GM19438 (cell line): ENCODE data around the gene ZNF275.
"Not testable (repeated sequence)": the region's sequence is repeated elsewhere in the genome, so short reads cannot be mapped to it uniquely, and the experiment has no call there.

Source experiments
- ATAC-seq: cut with Tn5 transposase; IDR thresholded peaks from one replicate; pipeline ENCODE4 v1.9.1; 2021; ENCODE audit warnings: low read depth; ENCODE audit not compliant: unreplicated experiment

Gene ZNF275, protein sequence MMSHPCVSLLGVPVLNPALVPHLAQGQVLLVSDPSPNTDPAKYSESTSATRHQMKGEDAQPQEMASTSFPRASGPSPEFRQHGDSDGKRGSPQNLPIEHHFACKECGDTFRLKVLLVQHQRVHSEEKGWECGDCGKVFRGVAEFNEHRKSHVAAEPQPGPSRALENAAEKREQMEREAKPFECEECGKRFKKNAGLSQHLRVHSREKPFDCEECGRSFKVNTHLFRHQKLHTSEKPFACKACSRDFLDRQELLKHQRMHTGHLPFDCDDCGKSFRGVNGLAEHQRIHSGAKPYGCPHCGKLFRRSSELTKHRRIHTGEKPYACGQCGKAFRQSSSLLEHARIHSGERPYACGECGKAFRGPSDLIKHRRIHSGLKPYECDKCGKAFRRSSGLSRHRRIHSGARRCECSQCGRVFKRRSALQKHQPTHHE

DNA sequence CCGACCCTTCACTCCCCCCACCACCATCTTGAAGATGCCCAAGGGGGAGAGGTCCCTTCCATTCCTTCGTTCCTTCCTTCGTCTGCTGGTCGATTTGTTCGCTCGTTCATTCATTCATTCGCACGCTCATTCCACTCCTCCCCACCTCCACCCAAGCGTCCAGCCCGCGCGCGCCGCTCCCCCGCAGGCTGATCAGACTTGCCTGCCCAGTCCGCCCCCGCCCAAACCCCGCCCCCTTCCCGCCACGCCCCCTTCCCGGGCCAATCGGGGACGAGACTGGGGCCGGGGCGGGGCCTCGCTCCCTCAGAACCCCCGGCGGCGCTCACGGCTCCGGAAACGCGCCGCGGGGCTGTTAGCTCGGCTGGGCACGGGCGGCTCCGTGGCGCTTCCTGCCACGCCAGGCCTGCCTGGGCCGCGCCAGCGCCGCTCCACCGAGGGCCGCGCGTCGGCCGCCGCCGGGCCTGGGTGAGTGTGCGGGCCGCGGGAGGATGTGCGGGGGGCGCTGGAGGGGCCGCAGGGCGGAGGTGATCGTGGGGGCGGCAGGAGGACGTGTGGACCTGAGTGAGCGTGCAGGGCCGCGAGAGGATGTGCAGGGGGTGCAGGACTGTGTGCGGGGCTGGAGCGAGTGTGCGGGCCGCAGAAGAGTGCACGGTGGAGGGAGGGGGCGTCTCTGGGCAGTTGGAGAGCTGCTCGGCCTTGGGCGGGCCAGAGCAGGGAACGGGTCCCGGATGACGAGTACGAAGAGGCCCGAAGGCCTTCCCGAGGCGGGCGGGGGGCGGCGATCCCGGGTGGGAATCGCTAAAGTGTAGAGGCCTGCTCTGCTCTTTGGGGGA lies at the start of gene ZNF275:
TSS of gene ZNF275 (plus strand) at position 333 of the 833 bp plus-strand sequence. CDS start 2,527 bp downstream, outside the sequence.
- peak; percentile 72 for ATAC-seq

DNA sequence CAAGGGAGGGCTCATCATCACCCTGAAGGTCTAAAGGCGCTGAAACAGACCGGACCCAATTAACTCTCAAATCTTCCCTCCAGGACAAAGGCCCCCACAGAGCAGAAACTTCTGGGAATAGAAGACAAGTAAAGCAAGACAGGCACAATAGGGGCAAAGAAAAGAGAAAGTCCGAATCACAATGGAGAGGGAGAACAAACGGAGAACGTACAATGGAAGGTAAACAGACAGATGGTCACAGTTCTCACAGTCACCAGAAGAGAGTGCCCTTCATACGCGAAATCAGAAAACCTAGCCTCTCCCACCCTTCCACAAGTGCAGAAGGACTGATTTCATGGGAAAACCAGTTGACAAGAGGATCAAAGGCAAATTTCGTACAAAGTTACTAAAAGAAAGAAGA lies 48.3 kb upstream of the ZNF275 start:
- not testable (repeated sequence) for ATAC-seq

DNA sequence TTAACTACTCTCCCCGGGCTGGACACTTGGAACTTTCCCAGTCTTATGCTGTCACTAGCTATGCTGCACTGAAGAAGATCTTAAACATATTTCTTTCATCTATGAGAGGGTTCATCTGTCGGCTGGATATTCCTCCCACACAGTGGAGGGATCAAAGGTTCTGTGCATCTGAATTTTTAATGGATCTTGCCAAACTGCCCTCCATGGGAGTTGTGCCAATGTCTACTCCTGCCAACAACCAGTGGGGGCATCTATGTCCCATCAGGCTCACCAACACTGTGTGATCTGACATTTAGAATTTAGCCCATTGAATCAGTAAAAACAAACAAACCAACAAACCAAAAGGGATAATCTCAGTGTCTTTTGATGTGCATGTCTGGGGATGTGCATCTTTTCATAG lies 45.1 kb upstream of the ZNF275 start:
- not testable (repeated sequence) for ATAC-seq

DNA sequence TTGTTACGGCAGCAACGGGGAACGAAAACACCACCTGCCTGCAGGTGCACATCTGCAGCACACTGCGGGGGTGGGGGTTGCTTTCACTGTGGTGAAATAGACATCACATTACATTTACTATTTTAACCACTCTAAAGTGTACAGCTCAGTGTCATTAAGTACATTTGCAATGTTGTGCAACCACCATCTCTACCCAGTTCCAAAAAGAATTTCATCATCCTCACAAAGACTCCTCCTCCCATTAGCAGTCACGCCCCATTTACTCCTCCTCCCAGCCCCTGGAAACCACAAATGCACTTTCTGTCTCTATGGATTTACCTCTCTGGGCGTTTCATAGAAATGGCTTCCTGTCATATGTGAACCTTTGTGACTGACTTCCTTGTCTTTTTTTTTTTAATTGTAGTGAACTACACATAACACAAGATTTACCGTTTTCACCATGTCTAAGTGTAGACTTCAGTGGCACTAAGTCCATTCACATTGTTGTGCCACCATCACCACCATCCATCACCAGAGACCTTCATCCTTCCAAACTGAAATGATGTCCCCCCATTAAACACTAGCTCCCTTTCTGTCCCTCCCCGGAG lies 40.4 kb upstream of the ZNF275 start:
- not testable (repeated sequence) for ATAC-seq

DNA sequence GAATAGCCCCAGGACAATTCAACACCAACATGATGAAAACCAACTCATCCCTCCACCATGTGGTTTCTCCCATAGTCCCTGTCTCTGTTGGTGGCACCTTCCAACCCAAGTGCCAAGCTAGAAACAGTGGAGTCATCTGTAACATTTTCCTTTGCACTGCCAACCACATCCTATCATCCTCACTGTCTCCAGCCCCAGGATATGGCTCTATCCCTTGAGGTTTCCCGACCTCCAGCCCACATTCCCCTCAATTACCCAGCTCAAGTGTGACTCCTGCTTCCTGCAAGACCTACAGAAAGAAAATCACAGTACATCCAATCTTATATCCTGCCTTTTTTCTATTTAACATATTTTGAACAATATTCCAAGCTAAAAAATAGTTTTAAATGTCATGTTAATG lies 36.6 kb upstream of the ZNF275 start:
- no peak for ATAC-seq

DNA sequence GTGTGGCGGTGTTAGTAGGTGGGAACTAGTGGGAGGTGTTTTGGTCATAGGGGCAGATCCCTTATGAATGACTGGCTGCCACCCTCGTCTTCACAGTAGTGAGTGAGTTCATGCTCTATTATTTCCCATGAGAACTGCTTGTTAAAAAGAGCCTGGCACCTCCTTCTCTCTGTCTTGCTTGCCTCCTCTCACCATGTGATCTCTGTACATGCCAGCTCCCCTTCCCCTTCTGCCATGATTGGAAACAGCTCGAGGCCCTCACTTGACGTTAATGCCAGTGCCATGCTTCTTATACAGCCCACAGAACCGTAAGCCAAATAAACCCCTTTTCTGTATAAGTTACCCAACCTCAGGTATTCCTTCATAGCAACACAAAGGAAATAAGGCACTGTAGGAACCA lies 34.1 kb upstream of the ZNF275 start:
- no peak for ATAC-seq

DNA sequence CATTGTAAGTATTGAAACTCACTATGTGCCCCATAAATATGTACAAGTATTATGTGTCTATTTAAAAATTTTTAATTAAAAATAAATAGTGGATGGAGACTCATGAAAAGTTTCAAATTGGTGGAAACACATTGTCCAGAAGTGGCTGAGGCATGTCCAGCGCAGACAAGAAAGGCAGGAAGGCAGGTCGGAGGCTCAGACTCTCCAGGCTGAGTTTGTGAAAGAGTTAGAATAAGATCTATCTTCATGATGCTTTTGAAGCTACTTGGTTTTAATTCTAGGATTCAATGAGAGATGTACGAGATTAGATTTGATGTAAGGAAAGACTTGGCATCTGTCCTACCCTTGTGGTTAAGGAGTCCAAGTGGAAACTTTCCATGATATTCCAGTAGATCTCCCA lies 32.2 kb upstream of the ZNF275 start:
- no peak for ATAC-seq

DNA sequence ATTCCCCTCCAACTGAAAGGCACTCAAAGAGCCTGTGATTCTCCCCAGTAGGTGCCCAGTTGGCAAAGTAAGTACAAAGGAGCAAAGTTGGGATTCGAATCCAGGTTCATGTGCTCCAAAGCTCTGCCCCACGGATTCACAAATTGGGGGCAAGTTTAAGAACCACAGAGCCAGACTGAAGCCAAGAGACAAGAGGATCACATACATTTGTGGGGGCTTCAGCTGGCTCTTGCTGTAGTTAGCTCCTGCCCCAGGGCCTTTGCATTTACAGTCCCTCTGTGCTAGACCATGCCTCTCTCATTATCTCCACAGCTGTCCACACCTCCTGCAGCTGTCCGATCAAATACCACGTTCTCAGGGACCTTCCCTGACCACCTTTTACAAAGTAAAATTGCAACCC lies 31.2 kb upstream of the ZNF275 start:
- no peak for ATAC-seq

DNA sequence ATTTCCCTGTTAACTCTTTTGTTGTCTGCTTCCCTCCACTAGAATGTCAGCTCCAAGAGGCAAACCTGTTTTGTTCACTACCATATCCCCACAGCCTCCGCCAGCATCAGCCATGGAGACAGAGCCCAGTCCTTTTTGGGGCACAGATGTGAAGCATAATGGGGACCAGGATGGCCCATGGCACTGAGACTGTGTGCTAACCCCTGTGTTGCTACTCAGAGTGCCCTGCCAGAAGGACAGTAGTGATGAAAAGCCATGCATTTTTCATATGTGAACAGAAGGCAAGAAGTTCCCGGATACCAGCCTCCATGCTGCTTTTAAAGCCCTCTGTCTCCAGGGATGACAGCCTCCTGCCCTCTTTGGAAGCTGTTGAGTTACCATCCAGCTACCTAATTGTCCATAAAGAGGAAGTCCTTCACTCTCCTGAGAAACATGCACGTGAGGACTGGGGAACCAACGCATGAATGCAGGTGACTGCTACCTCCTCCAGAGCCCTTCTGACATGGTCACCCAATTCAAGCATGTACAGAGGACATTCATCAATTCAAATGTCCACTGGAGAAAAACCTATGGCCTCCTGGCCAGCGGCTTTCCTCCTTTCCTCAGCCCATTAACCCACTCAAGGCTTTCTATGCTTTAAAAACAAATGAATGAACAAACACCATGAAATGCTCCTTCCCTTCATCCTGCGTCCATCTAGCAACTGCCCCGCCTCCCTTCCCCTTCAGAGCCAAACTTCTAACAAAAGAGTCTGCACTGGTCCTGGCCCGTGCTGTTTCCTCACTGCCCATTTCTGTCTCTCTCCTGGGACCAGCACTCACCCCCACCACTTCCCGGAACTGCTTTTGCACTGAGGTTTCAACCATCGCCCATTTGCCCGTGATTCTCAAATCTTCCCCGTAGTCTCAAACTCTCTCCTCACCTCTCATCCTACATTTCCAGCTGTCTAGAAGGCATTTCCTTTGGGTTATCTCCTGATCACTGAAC lies 30.4 kb upstream of the ZNF275 start:
- no peak for ATAC-seq

DNA sequence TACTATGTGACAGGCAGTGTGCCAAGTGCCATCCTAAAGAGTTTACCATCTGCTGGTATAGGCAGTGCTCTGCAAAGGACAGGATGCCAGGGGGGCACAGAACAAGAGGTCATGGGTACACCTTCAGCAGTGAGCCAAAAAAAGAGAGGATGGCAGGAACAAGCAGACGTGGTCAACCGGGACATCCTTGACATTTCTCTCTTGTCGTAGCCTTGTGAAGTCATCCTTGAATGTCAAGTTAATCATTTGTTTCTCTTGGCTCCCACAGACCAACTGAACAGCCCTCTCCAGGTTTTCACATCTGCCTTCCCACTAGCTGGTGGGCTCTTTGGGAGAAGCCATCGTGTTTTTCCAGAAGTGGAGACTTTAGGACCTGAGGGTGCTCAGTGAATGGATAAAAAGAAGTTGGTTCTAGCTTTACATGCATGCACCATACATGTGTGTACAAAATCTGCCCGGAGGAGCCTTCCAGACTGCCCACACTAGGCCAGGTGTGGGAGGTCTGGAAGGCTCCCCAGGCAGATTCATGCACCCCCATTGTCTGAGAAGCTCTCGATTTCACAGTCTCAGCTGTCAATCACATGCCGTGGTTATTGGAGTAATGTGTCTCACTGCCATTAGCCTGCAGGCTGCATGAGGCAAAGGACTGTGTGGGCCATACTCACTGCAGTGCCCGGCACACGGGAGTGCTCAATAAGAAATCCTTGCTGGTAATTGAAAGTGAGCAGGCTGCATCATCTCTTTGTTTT lies 28.8 kb upstream of the ZNF275 start:
- no peak for ATAC-seq

DNA sequence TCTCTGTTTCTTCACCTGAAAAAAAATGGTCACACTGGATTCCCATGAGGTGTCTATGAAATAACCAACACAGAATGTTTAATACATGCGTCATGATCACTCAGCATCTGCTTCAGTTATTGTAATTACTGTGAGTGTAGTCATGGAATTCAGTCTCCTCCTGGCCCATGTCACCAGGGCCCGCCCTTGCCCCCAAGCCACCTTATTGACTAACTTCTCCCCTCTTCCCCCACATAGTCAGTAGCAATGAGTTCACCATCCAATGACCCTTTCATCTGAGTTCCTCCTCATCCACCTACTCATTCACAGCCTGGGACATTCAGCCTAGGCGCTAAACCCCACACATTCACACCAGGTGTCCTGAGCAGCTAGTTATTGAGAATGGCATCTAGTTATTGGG lies 28.0 kb upstream of the ZNF275 start:
- ATAC-seq, result no peak

DNA sequence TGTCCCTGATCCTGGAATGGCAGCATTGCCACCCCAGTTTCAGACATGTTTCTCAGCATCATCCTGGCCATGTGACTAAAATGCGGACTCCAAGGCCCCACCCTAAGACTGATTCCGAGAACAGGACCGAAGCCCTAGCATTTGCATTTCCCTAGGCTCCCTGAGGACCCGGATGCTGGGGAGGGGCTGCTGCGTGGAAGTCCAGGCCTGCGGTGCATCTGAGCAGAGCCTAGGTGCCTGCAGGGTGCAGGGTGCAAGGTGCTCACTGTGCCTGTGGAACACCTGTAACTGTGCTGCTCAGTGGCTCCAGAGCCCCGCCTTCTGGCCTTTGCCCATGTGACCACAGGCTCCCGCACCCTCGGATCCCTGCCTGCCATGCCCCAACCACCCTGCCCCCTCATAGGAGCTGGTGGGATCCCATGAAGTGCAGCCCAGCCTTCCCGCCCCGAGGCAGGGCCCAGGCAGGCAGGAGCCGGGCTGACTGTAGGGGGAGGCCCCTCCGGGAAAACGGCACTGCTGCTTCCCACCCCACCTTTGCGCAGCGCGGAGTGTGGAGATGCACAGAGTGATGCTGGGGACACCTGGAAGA lies 27.3 kb upstream of the ZNF275 start:
- no peak for ATAC-seq

DNA sequence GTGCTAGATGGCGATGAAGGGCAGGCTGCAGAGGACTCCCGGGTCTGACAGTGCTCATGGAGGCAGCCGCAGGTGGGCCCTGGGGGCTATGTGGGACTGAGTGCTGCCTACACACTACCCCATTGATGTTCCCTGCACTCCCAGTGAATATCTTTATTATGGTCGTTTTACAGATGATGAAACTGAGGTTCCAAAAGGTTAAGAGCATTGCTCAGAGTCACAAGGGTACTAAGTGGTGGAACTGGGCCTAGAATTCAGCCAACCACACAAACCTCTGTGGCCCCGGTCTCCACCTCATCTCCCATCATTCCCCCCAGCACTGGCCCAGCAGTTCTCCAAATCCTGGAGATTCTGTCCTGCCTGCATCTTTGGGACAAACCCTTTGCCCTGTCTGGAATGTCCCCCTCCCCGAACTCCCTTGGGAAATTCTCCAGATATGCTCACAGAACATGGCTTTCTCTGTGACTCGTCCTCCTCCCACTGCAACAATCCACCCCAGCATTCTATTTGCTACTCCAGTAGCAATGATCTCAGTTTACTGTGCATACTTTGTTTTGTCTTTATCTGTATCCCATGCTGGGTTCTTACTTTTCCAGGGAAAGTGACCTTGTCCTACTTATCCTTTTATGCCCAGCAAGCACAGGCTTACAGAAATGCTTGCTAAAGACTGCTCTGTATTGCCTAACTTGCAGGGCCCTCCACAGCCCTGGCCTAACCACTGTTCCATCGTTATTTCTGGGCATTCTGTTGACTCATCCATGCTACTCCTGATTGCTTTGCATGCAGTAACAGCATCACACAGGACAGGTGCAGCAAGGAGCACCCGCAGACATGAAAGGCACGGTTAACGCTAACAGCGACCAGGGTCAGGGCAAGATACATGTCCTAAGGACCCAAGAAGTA lies 26.4 kb upstream of the ZNF275 start:
- ATAC-seq, result no peak

DNA sequence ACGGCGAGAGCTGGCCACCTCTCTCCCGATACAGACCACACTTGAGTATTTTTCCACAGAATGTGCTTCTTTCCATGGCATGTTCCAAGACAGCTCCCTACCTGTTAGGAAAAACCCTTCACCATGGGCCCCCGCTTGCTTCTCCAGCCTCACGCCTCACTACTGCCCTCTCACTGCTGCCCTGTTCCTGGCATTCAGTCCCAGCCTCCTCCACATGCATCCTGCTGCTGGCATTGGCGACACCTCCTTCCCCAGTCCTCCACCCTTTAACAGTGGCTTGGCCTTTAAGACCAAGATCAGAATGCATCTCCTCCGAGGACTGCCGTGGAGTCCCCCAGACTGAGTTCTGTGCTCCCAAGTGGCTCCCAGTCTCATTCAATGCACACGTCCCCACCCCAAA lies 23.1 kb upstream of the ZNF275 start:
- no peak for ATAC-seq

DNA sequence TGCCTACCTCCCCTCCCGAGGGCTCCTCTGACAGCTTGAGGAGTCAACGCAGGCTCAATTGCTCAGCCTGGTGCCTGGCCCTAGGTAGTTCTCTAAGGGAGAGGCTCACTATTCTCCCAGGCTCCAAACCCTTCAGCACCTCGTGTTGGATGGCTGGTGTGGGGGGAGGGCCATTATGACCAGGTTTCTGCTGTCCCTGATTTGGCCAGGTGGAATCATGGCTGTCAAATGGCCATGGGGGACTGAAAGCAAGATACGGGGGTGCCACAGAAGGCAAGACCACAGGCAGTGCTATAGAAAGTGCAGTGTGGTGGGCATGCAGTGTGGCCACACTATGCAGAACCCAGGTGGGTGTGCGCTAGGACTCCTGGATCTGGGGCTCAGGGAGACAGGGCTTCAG lies 21.9 kb upstream of the ZNF275 start:
- ATAC-seq, result no peak

DNA sequence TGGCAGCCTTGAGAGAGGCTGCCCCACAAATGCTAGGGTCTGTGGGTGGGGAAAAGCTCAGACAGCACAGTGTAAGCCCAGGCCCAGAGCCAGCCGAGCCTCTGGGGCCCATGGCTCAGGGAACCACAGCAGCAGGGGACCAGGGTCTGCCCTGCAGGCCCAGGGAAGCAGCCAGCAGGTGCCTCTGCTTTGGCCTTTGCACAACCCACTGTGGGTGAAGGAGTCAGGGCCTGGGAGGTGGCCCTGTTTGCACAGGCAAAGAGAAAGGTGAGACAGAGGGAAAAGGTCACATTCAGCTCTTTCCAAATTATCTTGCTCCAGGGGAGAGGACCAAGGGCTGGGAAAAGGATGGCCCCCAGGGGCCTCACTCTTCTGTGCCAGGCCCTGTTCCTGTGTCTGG lies 21.1 kb upstream of the ZNF275 start:
- no peak for ATAC-seq

DNA sequence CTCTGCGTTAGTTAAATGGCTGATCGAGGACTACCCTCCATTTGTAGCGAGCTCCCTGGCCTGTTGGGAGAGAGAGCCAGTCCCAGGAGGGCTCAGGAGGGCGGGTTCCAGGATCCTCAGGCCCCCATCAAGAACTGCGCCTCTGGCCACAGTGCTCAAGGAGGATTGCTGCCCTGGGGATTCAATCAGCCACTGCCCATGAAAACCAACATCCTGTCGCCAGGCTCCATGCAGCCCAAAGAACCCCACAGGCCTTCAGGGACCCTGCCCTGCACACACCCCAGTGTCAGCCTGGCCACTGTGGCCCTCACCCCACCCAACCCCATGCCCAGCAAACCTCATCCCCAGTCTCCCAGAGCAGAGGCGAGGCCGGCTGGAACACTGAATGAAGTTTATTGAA lies 16.6 kb upstream of the ZNF275 start:
- no peak for ATAC-seq
